Naive thymus-derived CD8-positive, alpha-beta T cell (primary cell): ENCODE results near the gene ZNF585A. TPM values are rescaled to one million over a fixed set of nuclear protein-coding genes. Genes with fewer than 3 reads are reported as not detected.
"Not testable (repeated sequence)": the region's sequence is repeated elsewhere in the genome, so short reads cannot be mapped to it uniquely, and the experiment has no call there.

Source experiments
- ATAC-seq, 2 donors: fragments of 150-1000 bp; cut with Tn5 transposase in 1 of 2; sonication (Bioruptor Pico), chemical (Tn5 transposase) in 1 of 2; 1 replicate in 1 of 2; 2 replicates in 1 of 2; pipeline ENCODE4 v1.10.0; 2021; ENCODE audit warnings: mild to moderate bottlenecking in 2 of 2, moderate library complexity in 2 of 2
- POLR2A ChIA-PET: fragments of 350-600 bp; sonication (Branson Sonifier 250); formaldehyde crosslinking; loops from one replicate; lab custom pipeline; 2021; ENCODE audit warnings: antibody characterized with exemption; lab: Charles Lee
- DNase-seq, 10 donors: peaks; one replicate each; pipeline versions ENCODE4 v3.0.0 to v3.0.0-alpha.2; 2020 to 2022
- H3K27ac Mint-ChIP-seq, 10 donors: one replicate each; pipeline ENCODE4 v1.8.0; 2020 to 2022; ENCODE audit warnings: mild to moderate bottlenecking in 10 of 10, mixed read lengths in 10 of 10, moderate library complexity in 4 of 10, inconsistent platforms in 1 of 10
- H3K27me3 Mint-ChIP-seq, 5 donors: one replicate each; pipeline ENCODE4 v1.8.0; 2021 to 2022; ENCODE audit warnings: mixed read lengths in 5 of 5
- H3K36me3 Mint-ChIP-seq, 3 donors: one replicate each; pipeline ENCODE4 v1.8.0; 2020 to 2022; ENCODE audit warnings: mixed read lengths in 3 of 3, mild to moderate bottlenecking in 2 of 3, inconsistent platforms in 1 of 3
- H3K4me1 Mint-ChIP-seq, 4 donors: one replicate each; pipeline ENCODE4 v1.8.0; 2021 to 2022; ENCODE audit warnings: mixed read lengths in 4 of 4
- H3K4me3 Mint-ChIP-seq, 10 donors: one replicate each; pipeline ENCODE4 v1.8.0; 2020 to 2022; ENCODE audit warnings: mild to moderate bottlenecking in 10 of 10, mixed read lengths in 10 of 10, moderate library complexity in 6 of 10, inconsistent platforms in 1 of 10
- H3K9me3 Mint-ChIP-seq, 9 donors: one replicate each; pipeline ENCODE4 v1.8.0; 2020 to 2022; ENCODE audit warnings: mixed read lengths in 9 of 9, mild to moderate bottlenecking in 3 of 9, inconsistent platforms in 1 of 9, moderate library complexity in 1 of 9
- polyA plus RNA-seq, 3 donors: library from polyadenylated mRNA; unstranded; fragments of 300-500 nt; fragmentation: Illumina TruSeq; gene quantifications; one replicate each; pipeline ENCODE4 v1.2.3, GENCODE V29; 2021
- total RNA-seq, 8 experiments: library from RNA in 2 of 8; stranded (reverse) in 2 of 8; gene quantifications; one replicate each; pipeline ENCODE4 v1.2.3 and lab custom pipeline; 2021 to 2026

Gene ZNF585A
- total and polyA plus RNA-seq, 5 experiments from 2014 or later = 17.1 to 63.9 (median 60.1) TPM

- DNase-seq (no peak), ATAC-seq (no peak)
- POLR2A ChIA-PET = no interaction called here
- H3K27ac Mint-ChIP-seq = no peak overlapping the region
- peaks cover 60 to 96% (median 91%) of the 10 kb centered on the region in 3 donors for H3K36me3 Mint-ChIP-seq
- H3K9me3 Mint-ChIP-seq = peaks cover 19 to 99% (median 50%) of the 10 kb centered on the region in 9 donors
- no peak overlapping the region for H3K4me3 Mint-ChIP-seq
- H3K27me3 Mint-ChIP-seq = no peaks in the 10 kb centered on the region
- H3K4me1 Mint-ChIP-seq = peaks cover 0 to 5% (median 0%) of the 10 kb centered on the region in 4 donors
Measured at GRCh38 chr19:37160153-37160552, 12.3 kb downstream of the ZNF585A start.

- DNase-seq (no peak), ATAC-seq (no peak)
- H3K27me3 Mint-ChIP-seq = no peaks in the 10 kb centered on the region
- H3K36me3 Mint-ChIP-seq = peaks cover 39 to 75% (median 59%) of the 10 kb centered on the region in 3 donors
- H3K4me3 Mint-ChIP-seq = peak overlapping the region in 1 of 10 donors; percentile 17
- POLR2A ChIA-PET = no interaction called here
- no peak overlapping the region for H3K27ac Mint-ChIP-seq
- H3K9me3 Mint-ChIP-seq = peaks cover 11 to 93% (median 57%) of the 10 kb centered on the region in 9 donors
- H3K4me1 Mint-ChIP-seq = no peaks in the 10 kb centered on the region
Measured at GRCh38 chr19:37148214-37148613, 24.3 kb downstream of the ZNF585A start.

- Mint-ChIP-seq H3K27me3 (no peaks in the 10 kb centered on the region), H3K27ac (no peak overlapping the region), H3K9me3 (peaks cover 15 to 99% (median 50%) of the 10 kb centered on the region in 9 donors), H3K36me3 (peaks cover 5 to 60% (median 55%) of the 10 kb centered on the region in 3 donors), H3K4me3 (no peak overlapping the region), H3K4me1 (no peaks in the 10 kb centered on the region)
- POLR2A ChIA-PET = no interaction called here
- ATAC-seq = no peak
- DNase-seq = no peak
Measured at GRCh38 chr19:37136111-37136510, 36.4 kb downstream of the ZNF585A start.

- no peak overlapping the region for H3K4me3 Mint-ChIP-seq
- no peaks in the 10 kb centered on the region for H3K4me1 Mint-ChIP-seq
- DNase-seq = no peak
- POLR2A ChIA-PET = no interaction called here
- peaks cover 20 to 100% (median 61%) of the 10 kb centered on the region in 9 donors for H3K9me3 Mint-ChIP-seq
- ATAC-seq = no peak
- H3K27me3 Mint-ChIP-seq = no peaks in the 10 kb centered on the region
- peaks cover 41 to 94% (median 67%) of the 10 kb centered on the region in 3 donors for H3K36me3 Mint-ChIP-seq
- no peak overlapping the region for H3K27ac Mint-ChIP-seq
Measured at GRCh38 chr19:37128821-37129177, 43.7 kb downstream of the ZNF585A start.

- no peak for ATAC-seq
- Mint-ChIP-seq H3K9me3 (peaks cover 21 to 100% (median 61%) of the 10 kb centered on the region in 9 donors), H3K4me3 (no peak overlapping the region), H3K27ac (no peak overlapping the region), H3K36me3 (peaks cover 42 to 92% (median 63%) of the 10 kb centered on the region in 3 donors), H3K4me1 (no peaks in the 10 kb centered on the region), H3K27me3 (no peaks in the 10 kb centered on the region)
- DNase-seq = no peak
- POLR2A ChIA-PET = no interaction called here
Measured at GRCh38 chr19:37127999-37128820, 44.3 kb downstream of the ZNF585A start.

GRCh38 chr19:37122093-37122492 lies 50.4 kb downstream of the ZNF585A start:
- H3K4me1 Mint-ChIP-seq, POLR2A ChIA-PET, H3K4me3 Mint-ChIP-seq, H3K27ac Mint-ChIP-seq, ATAC-seq, H3K27me3 Mint-ChIP-seq, DNase-seq: not testable (repeated sequence)
- peaks cover 29 to 57% (median 38%) of the 10 kb centered on the region in 3 donors for H3K36me3 Mint-ChIP-seq
- H3K9me3 Mint-ChIP-seq = peaks cover 7 to 84% (median 48%) of the 10 kb centered on the region in 9 donors

- ATAC-seq = no peak
- peaks cover 56 to 85% (median 76%) of the 10 kb centered on the region in 3 donors for H3K36me3 Mint-ChIP-seq
- H3K4me3 Mint-ChIP-seq = no peak overlapping the region
- H3K4me1 Mint-ChIP-seq = peaks cover 0 to 2% (median 0%) of the 10 kb centered on the region in 4 donors
- H3K9me3 Mint-ChIP-seq = peaks cover 15 to 96% (median 55%) of the 10 kb centered on the region in 9 donors
- no peak overlapping the region for H3K27ac Mint-ChIP-seq
- DNase-seq = no peak
- POLR2A ChIA-PET = no interaction called here
- no peaks in the 10 kb centered on the region for H3K27me3 Mint-ChIP-seq
Measured at GRCh38 chr19:37114001-37114400, 58.5 kb downstream of the ZNF585A start.

GRCh38 chr19:37111753-37112152 lies 60.7 kb downstream of the ZNF585A start:
- H3K4me3 Mint-ChIP-seq, DNase-seq, H3K27me3 Mint-ChIP-seq, POLR2A ChIA-PET, H3K27ac Mint-ChIP-seq, ATAC-seq, H3K4me1 Mint-ChIP-seq: not testable (repeated sequence)
- H3K9me3 Mint-ChIP-seq = peaks cover 15 to 100% (median 72%) of the 10 kb centered on the region in 9 donors
- peaks cover 79 to 100% (median 97%) of the 10 kb centered on the region in 3 donors for H3K36me3 Mint-ChIP-seq

- ATAC-seq, H3K4me1 Mint-ChIP-seq, H3K4me3 Mint-ChIP-seq, DNase-seq, H3K27ac Mint-ChIP-seq, H3K27me3 Mint-ChIP-seq, POLR2A ChIA-PET: not testable (repeated sequence)
- H3K9me3 Mint-ChIP-seq = peaks cover 17 to 97% (median 57%) of the 10 kb centered on the region in 9 donors
- H3K36me3 Mint-ChIP-seq = peaks cover 68 to 98% (median 94%) of the 10 kb centered on the region in 3 donors
Measured at GRCh38 chr19:37104135-37104534, 68.4 kb downstream of the ZNF585A start.

GRCh38 chr19:37098570-37098969 lies 73.9 kb downstream of the ZNF585A start:
- no peaks in the 10 kb centered on the region for H3K4me1 Mint-ChIP-seq
- peaks cover 24 to 100% (median 54%) of the 10 kb centered on the region in 9 donors for H3K9me3 Mint-ChIP-seq
- ATAC-seq (no peak), DNase-seq (no peak)
- H3K27ac Mint-ChIP-seq = no peak overlapping the region
- peaks cover 74 to 97% (median 96%) of the 10 kb centered on the region in 3 donors for H3K36me3 Mint-ChIP-seq
- POLR2A ChIA-PET = no interaction called here
- no peak overlapping the region for H3K4me3 Mint-ChIP-seq
- no peaks in the 10 kb centered on the region for H3K27me3 Mint-ChIP-seq

GRCh38 chr19:37095859-37096258 lies 76.6 kb downstream of the ZNF585A start:
- H3K27ac Mint-ChIP-seq = no peak overlapping the region
- peaks cover 75 to 99% (median 97%) of the 10 kb centered on the region in 3 donors for H3K36me3 Mint-ChIP-seq
- H3K4me1 Mint-ChIP-seq = no peaks in the 10 kb centered on the region
- H3K4me3 Mint-ChIP-seq = no peak overlapping the region
- POLR2A ChIA-PET = interaction anchor here (0.6 kb wide), 1 partner anchor 69 kb away, joined by 3 read pairs; no protein-coding TSS in a partner anchor
- DNase-seq (no peak), ATAC-seq (no peak)
- peaks cover 12 to 99% (median 51%) of the 10 kb centered on the region in 9 donors for H3K9me3 Mint-ChIP-seq
- no peaks in the 10 kb centered on the region for H3K27me3 Mint-ChIP-seq
